ENCODE measurements around the gene MIER3. TPM values are rescaled to one million over a fixed set of nuclear protein-coding genes. Genes with fewer than 3 reads are reported as not detected.

MIER3 gene
- total and polyA plus RNA-seq, 2 of the 13 experiments (the other 11 are each of a cell fraction or from before 2014, with no cell fraction given), result 14.6 to 38.8 TPM

GRCh38 chr5:56979968-56980367 lies 28.0 kb upstream of the MIER3 start:
- H3K4me2 ChIP-seq (ENCODE audit: low read depth, low read length), result peak overlapping the region; percentile 67
- H2AFZ ChIP-seq (ENCODE audit: low read length), result no peak overlapping the region
- H3K79me2 ChIP-seq (ENCODE audit: insufficient read depth, low read length), result no peaks in the 10 kb centered on the region
- intact Hi-C loops (cut with micrococcal nuclease; ENCODE audit: unreplicated experiment) (no loop called here), in situ Hi-C loops (cut with HindIII; ENCODE audit: extremely low pct_ligation_motif_present, low pct_unique_long_range_greater_than_20kb) (no loop called here)
- H4K20me1 ChIP-seq (ENCODE audit: insufficient read depth, low read length), result no peaks in the 10 kb centered on the region
- H3K9me3 ChIP-seq (ENCODE audit: low read length), result no peaks in the 10 kb centered on the region
- H3K36me3 ChIP-seq (replicated peaks in 1 of 2; ENCODE audit: control insufficient read depth in 1 of 2, insufficient read depth in 2 of 2, low read length in 2 of 2), result no peaks in the 10 kb centered on the region
- no peak overlapping the region for H3K27ac ChIP-seq (ENCODE audit: extremely low read length, insufficient read depth, low read length)
- WGBS (ENCODE audit: low lambda C conversion rate), result 26% methylated on average over 7 of the region's 13 CpGs
- H3K27me3 ChIP-seq (ENCODE audit: control insufficient read depth in 1 of 2, insufficient read depth in 2 of 2, low read length in 2 of 2), result peaks cover 0 to 19% of the 10 kb centered on the region in 2 experiments; a peak in 4 of 5 replicates
- peaks cover 31% of the 10 kb centered on the region for H3K4me1 ChIP-seq (ENCODE audit: insufficient read depth, low read length)
- peak; percentile 16 for DNase-seq (ENCODE audit: low spot score)
- peak overlapping the region in 2 of 3 experiments; percentile 40 to 57; a peak in 4 of 6 replicates for H3K4me3 ChIP-seq (replicated peaks in 1 of 3; ENCODE audit: insufficient read depth in 1 of 3, low read depth in 2 of 3, low read length in 3 of 3)
- BruUV-seq (replicated peaks), result no TSS peak
- no peak for FAIRE-seq
- peak overlapping the region; percentile 37; the same call in 1 of the 2 replicates for H3K9ac ChIP-seq (ENCODE audit: insufficient read depth, low read depth, low read length)
- POLR2A ChIA-PET, result no interaction called here
- TF ChIP-seq UBTF (CRISPR knock-in tag; IDR thresholded peaks at IDR 0.05) (peak; percentile 23; the same call in 1 of the 2 replicates), ZNF263 (CRISPR knock-in tag; IDR thresholded peaks at IDR 0.05) (0 out of 2 replicates have a peak, but pooled peaks have one; percentile 52), SALL2 (CRISPR knock-in tag; IDR thresholded peaks at IDR 0.05) (no peak), ZFX (CRISPR knock-in tag; IDR thresholded peaks at IDR 0.05; ENCODE audit: low read depth) (peak; percentile 68), DRAP1 (CRISPR knock-in tag; IDR thresholded peaks at IDR 0.05) (no peak), THAP7 (CRISPR knock-in tag; IDR thresholded peaks at IDR 0.05) (no peak), ZNF687 (CRISPR knock-in tag; IDR thresholded peaks at IDR 0.05) (peak; percentile 61), TCF7 (IDR thresholded peaks at IDR 0.05; ENCODE audit: low read depth) (peak; percentile 67), ZBTB38 (CRISPR knock-in tag; IDR thresholded peaks at IDR 0.05) (0 out of 2 replicates have a peak, but pooled peaks have one; percentile 25), ZFP82 (CRISPR knock-in tag; IDR thresholded peaks at IDR 0.05; ENCODE audit: borderline replicate concordance) (no peak), MXD1 (CRISPR knock-in tag; IDR thresholded peaks at IDR 0.05) (no peak)
- CTCF ChIA-PET (ENCODE audit: low intra/inter-chr PET ratio, low total read pairs), result no interaction called here
- peak; percentile 80 for ATAC-seq
